GM23248 (cell line): ENCODE data around the gene DIDO1.

Source experiments
- EZH2 ChIP-seq: fragments of 200-600 bp; sonication (generic); IDR thresholded peaks from 2 replicates; pipeline ENCODE4 v1.6.1; 2018; ENCODE audit warnings: antibody characterized with exemption, mild to moderate bottlenecking; ENCODE audit not compliant: insufficient read depth, poor library complexity, severe bottlenecking
- EZH2phosphoT487 ChIP-seq: fragments of 200-600 bp; sonication (generic); IDR thresholded peaks from 2 replicates; pipeline ENCODE4 v1.6.1; 2018; ENCODE audit warnings: antibody characterized with exemption, moderate library complexity, mild to moderate bottlenecking, low read depth; ENCODE audit not compliant: insufficient read depth

GRCh38 chr20:62922451-62922921 lies 3.8 kb downstream of the DIDO1 start:
- TF ChIP-seq EZH2 = no peak
- no peak for TF ChIP-seq EZH2phosphoT487
